K562 (cell line): ENCODE results near the gene TCP10L. TPM values are rescaled to one million over a fixed set of nuclear protein-coding genes. Genes with fewer than 3 reads are reported as not detected.

Experiments
- ADNP ChIP-seq: fragments of 200-800 bp; sonication (Bioruptor generic); IDR thresholded peaks from 2 replicates; pipeline ENCODE4 v1.6.1; 2016; ENCODE audit warnings: missing genetic modification characterization, missing compliant biosample characterization
- ARID1B ChIP-seq: fragments of 450-650 bp; IDR thresholded peaks from 2 replicates; pipeline ENCODE4 v1.6.1; 2016; ENCODE audit warnings: antibody characterized with exemption, mild to moderate bottlenecking, inconsistent platforms
- BACH1 ChIP-seq: fragments of 200-800 bp; sonication (Bioruptor generic); IDR thresholded peaks from 2 replicates; pipeline ENCODE4 v1.6.1; 2016; ENCODE audit warnings: missing genetic modification characterization, missing compliant biosample characterization
- BCOR ChIP-seq: fragments of 450-650 bp; IDR thresholded peaks from 2 replicates; pipeline ENCODE4 v1.6.1; 2016
- BRD4 ChIP-seq: fragments of 200-600 bp; sonication (generic); IDR thresholded peaks from 2 replicates; pipeline ENCODE4 v1.6.1; 2017; ENCODE audit warnings: inconsistent platforms
- CBFA2T2 ChIP-seq: fragments of 450-650 bp; conservative IDR thresholded peaks from 2 replicates; pipeline ENCODE4 v1.6.1; 2017; ENCODE audit warnings: mild to moderate bottlenecking
- CBFA2T3 ChIP-seq: fragments of 450-650 bp; IDR thresholded peaks from 2 replicates; pipeline ENCODE4 v1.6.1; 2017
- CREB1 ChIP-seq, 2 experiments: sonication (generic) in 1 of 2; formaldehyde crosslinking in 1 of 2; IDR thresholded peaks; 2 replicates each; pipeline versions ENCODE4 v1.6.1 to v1.8.0; 2012 to 2022; ENCODE audit warnings: inconsistent platforms in 1 of 2, mild to moderate bottlenecking in 1 of 2, missing genetic modification reagents in 1 of 2, moderate library complexity in 1 of 2
- CXXC5 ChIP-seq: fragments of 250-450 bp; sonication (Bioruptor Pico); IDR thresholded peaks from 2 replicates; pipeline ENCODE4 v1.8.0; 2022; ENCODE audit warnings: inconsistent platforms, mild to moderate bottlenecking, moderate library complexity
- DMBX1 ChIP-seq: fragments of 250-450 bp; sonication (Bioruptor Pico); IDR thresholded peaks from 2 replicates; pipeline ENCODE4 v1.8.0; 2022; ENCODE audit warnings: inconsistent platforms, mild to moderate bottlenecking, moderate library complexity, borderline replicate concordance
- DPF2 ChIP-seq: fragments of 450-650 bp; IDR thresholded peaks from 2 replicates; pipeline ENCODE4 v1.6.1; 2016
- EP300 ChIP-seq: IDR thresholded peaks from 2 replicates; pipeline ENCODE4 v1.6.1; 2012; ENCODE audit warnings: low read length, improper control_type of control experiment
- FOXK2 ChIP-seq, 2 experiments: fragments of 450-650 bp; IDR thresholded peaks in 1 of 2; conservative IDR thresholded peaks in 1 of 2; 2 replicates each; pipeline ENCODE4 v1.6.1; 2016; ENCODE audit warnings: low read depth in 2 of 2, mild to moderate bottlenecking in 1 of 2
- HDAC3 ChIP-seq: fragments of 450-650 bp; IDR thresholded peaks from 2 replicates; pipeline ENCODE4 v1.6.1; 2018; ENCODE audit warnings: borderline replicate concordance, mild to moderate bottlenecking, moderate library complexity; ENCODE audit not compliant: partially characterized antibody
- MAZ ChIP-seq, 2 experiments: fragments of 450-650 bp in 1 of 2; sonication (generic) in 1 of 2; formaldehyde crosslinking; IDR thresholded peaks in 1 of 2; conservative IDR thresholded peaks in 1 of 2; 2 replicates each; pipeline versions ENCODE4 v1.4.0 to v1.5.0; 2020; ENCODE audit warnings: mild to moderate bottlenecking in 1 of 2, missing genetic modification reagents in 1 of 2
- NCOR1 ChIP-seq: fragments of 450-650 bp; IDR thresholded peaks from 2 replicates; pipeline ENCODE4 v1.6.1; 2016; ENCODE audit warnings: mild to moderate bottlenecking, moderate library complexity
- NFATC3 ChIP-seq: fragments of 450-650 bp; IDR thresholded peaks from 2 replicates; pipeline ENCODE4 v1.6.1; 2017; ENCODE audit warnings: mild to moderate bottlenecking
- PML ChIP-seq: IDR thresholded peaks from 2 replicates; pipeline ENCODE4 v1.6.1; 2012; ENCODE audit warnings: low read length, inconsistent platforms
- PRMT5 ChIP-seq: sonication (generic); formaldehyde crosslinking; IDR thresholded peaks from 2 replicates; pipeline ENCODE4 v1.5.0; 2020; ENCODE audit warnings: missing genetic modification reagents
- RNF2 ChIP-seq: sonication (generic); IDR thresholded peaks from 2 replicates; pipeline ENCODE4 v1.6.1; 2016
- SMARCA4 ChIP-seq: fragments of 450-650 bp; IDR thresholded peaks from 2 replicates; pipeline ENCODE4 v1.6.1; 2016
- TCF3 ChIP-seq: sonication (generic); formaldehyde crosslinking; IDR thresholded peaks from 2 replicates; pipeline ENCODE4 v1.4.0; 2020; ENCODE audit warnings: mild to moderate bottlenecking, missing genetic modification reagents
- ZNF140 ChIP-seq: fragments of 250-450 bp; sonication (Bioruptor Pico); IDR thresholded peaks from 2 replicates; pipeline ENCODE4 v1.8.0; 2021; ENCODE audit warnings: moderate library complexity, mild to moderate bottlenecking, inconsistent platforms
- ZNF316 ChIP-seq: fragments of 450-650 bp; IDR thresholded peaks from 2 replicates; pipeline ENCODE4 v1.6.1; 2016
- ZNF583 ChIP-seq: fragments of 250-450 bp; sonication (Bioruptor Pico); IDR thresholded peaks from 2 replicates; pipeline ENCODE4 v1.4.0; 2020
- polyA plus RNA-seq, 8 experiments: library from polyadenylated mRNA; depleted of rRNA in 4 of 8; stranded (reverse) in 5 of 8; unstranded in 3 of 8; fragments of >200 nt; fragmentation: Nextera tagmentation in 2 of 8; fragmentation: Illumina TruSeq in 1 of 8; extraction: Ambion mirVana in 2 of 8; extraction: Trizol in 1 of 8; gene quantifications; 2 replicates each; pipeline versions ENCODE4 v1.2.1 to v1.2.3, GENCODE V29; 2011 to 2014; ENCODE audit warnings: inconsistent platforms in 1 of 8, missing spikeins in 1 of 8
- total RNA-seq, 7 experiments: library from RNA; depleted of rRNA in 6 of 7; stranded (reverse); fragments of >200 nt in 6 of 7; fragmentation: Illumina TruSeq in 2 of 7; extraction: Trizol in 2 of 7; gene quantifications; 2 replicates each; pipeline versions ENCODE4 v1.2.1 to v1.2.3, GENCODE V29; 2011 to 2021; ENCODE audit warnings: low replicate concordance in 1 of 7
- TF ChIP-seq, protein P1 (sequence below), 2 experiments: fragments of 250-450 bp in 1 of 2; fragments of 450-650 bp in 1 of 2; sonication (Bioruptor Pico) in 1 of 2; IDR thresholded peaks; 2 replicates each; pipeline versions ENCODE4 v1.6.1 to v1.8.0; 2016 to 2021; ENCODE audit warnings: mild to moderate bottlenecking in 2 of 2, moderate library complexity in 2 of 2, missing compliant biosample characterization in 1 of 2, missing genetic modification characterization in 1 of 2
- TF ChIP-seq, protein P2 (sequence below): sonication (generic); formaldehyde crosslinking; IDR thresholded peaks from 2 replicates; pipeline ENCODE4 v1.8.1; 2023; ENCODE audit warnings: mild to moderate bottlenecking, missing genetic modification reagents
- TF ChIP-seq, protein P3 (sequence below): fragments of 200-800 bp; sonication (Bioruptor generic); IDR thresholded peaks from 2 replicates; pipeline ENCODE4 v1.6.1; 2017; ENCODE audit warnings: missing genetic modification characterization, missing compliant biosample characterization

The TCP10L gene
- total and polyA plus RNA-seq, 9 of the 15 experiments (the other 6 are each of a cell fraction or from before 2014, with no cell fraction given) = 0.34 to 0.91 (median 0.56) TPM; not detected in 2

DNA sequence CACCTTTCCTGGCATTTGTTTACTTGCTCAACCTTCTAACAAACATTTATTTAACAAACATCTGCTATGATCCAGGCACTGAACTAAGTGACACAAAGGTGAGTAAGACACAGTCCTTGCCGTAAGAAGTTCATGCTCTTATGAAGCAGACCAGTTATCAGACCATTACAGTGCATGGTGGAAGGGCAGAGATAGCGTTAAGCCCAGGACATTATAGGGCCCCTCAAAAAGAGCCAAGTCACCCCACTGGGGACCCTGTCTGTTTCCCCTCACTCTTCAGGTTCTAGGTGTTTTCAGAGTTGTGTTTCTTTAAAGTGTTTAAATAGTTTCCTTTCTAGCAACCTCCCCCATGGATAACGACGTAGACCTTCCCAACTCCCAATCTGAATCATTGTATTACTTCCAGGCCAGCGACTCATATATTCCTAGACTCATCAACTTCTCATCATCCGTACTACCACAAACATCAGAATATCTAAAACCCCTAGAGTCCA is 39.3 kb downstream of the TCP10L start (continued):
- TF ChIP-seq DMBX1 (peak; percentile 64; the same call in 1 of the 2 replicates), HDAC3 (peak; percentile 53), TCF3 (CRISPR knock-in tag) (peak; percentile 95), ZNF140 (CRISPR knock-in tag) (no peak), PML (peak; percentile 79), BACH1 (no peak), ARID1B (peak; percentile 98), ZNF583 (CRISPR knock-in tag) (0 out of 2 replicates have a peak, but pooled peaks have one; percentile 43), DPF2 (peak; percentile 98), ZNF316 (peak; percentile 86), PRMT5 (CRISPR knock-in tag) (no peak), BCOR (peak; percentile 44; the same call in 1 of the 2 replicates), BRD4 (peak; percentile 38; the same call in 1 of the 2 replicates), CREB1 (IDR thresholded peaks at IDR 0.05) (peak; percentile 77), CREB1 (CRISPR knock-in tag; IDR thresholded peaks at IDR 0.05) (no peak; the same call in 1 of the 2 replicates), EP300 (peak; percentile 91; the same call in 1 of the 2 replicates), CBFA2T2 (peak; percentile 92), CXXC5 (CRISPR knock-in tag) (peak; percentile 66), RNF2 (peak; percentile 76; the same call in 1 of the 2 replicates), ADNP (tag) (no peak), CBFA2T3 (peak; percentile 96), NFATC3 (0 out of 2 replicates have a peak, but pooled peaks have one; percentile 50), NCOR1 (peak; percentile 93), SMARCA4 (peak; percentile 97), MAZ (CRISPR knock-in tag; conservative IDR thresholded peaks at IDR 0.05 in 1 of 2, IDR thresholded peaks at IDR 0.05 in 1 of 2) (peak in 1 of 2 experiments; percentile 26; a peak in 1 of 4 replicates), FOXK2 (conservative IDR thresholded peaks at IDR 0.05 in 1 of 2, IDR thresholded peaks at IDR 0.05 in 1 of 2; ENCODE audit: low read depth in 2 of 2) (peak in 1 of 2 experiments; percentile 65; a peak in 1 of 4 replicates)
- TF ChIP-seq, protein P1, sequence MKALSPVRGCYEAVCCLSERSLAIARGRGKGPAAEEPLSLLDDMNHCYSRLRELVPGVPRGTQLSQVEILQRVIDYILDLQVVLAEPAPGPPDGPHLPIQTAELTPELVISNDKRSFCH (CRISPR knock-in tag; IDR thresholded peaks at IDR 0.05) = no peak
- TF ChIP-seq, protein P1 (tag; IDR thresholded peaks at IDR 0.05) = no peak
- TF ChIP-seq, protein P2, sequence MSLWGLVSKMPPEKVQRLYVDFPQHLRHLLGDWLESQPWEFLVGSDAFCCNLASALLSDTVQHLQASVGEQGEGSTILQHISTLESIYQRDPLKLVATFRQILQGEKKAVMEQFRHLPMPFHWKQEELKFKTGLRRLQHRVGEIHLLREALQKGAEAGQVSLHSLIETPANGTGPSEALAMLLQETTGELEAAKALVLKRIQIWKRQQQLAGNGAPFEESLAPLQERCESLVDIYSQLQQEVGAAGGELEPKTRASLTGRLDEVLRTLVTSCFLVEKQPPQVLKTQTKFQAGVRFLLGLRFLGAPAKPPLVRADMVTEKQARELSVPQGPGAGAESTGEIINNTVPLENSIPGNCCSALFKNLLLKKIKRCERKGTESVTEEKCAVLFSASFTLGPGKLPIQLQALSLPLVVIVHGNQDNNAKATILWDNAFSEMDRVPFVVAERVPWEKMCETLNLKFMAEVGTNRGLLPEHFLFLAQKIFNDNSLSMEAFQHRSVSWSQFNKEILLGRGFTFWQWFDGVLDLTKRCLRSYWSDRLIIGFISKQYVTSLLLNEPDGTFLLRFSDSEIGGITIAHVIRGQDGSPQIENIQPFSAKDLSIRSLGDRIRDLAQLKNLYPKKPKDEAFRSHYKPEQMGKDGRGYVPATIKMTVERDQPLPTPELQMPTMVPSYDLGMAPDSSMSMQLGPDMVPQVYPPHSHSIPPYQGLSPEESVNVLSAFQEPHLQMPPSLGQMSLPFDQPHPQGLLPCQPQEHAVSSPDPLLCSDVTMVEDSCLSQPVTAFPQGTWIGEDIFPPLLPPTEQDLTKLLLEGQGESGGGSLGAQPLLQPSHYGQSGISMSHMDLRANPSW (CRISPR knock-in tag) = peak; percentile 27; the same call in 1 of the 2 replicates
- TF ChIP-seq, protein P3, sequence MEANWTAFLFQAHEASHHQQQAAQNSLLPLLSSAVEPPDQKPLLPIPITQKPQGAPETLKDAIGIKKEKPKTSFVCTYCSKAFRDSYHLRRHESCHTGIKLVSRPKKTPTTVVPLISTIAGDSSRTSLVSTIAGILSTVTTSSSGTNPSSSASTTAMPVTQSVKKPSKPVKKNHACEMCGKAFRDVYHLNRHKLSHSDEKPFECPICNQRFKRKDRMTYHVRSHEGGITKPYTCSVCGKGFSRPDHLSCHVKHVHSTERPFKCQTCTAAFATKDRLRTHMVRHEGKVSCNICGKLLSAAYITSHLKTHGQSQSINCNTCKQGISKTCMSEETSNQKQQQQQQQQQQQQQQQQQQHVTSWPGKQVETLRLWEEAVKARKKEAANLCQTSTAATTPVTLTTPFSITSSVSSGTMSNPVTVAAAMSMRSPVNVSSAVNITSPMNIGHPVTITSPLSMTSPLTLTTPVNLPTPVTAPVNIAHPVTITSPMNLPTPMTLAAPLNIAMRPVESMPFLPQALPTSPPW (CRISPR knock-in tag) = peak; percentile 7; the same call in 1 of the 2 replicates
